ENCODE measurements around the gene XKR7.

XKR7 gene

GRCh38 chr20:31984981-31985471, 17.1 kb downstream of the XKR7 start:
- DNase-seq = no peak

DNA sequence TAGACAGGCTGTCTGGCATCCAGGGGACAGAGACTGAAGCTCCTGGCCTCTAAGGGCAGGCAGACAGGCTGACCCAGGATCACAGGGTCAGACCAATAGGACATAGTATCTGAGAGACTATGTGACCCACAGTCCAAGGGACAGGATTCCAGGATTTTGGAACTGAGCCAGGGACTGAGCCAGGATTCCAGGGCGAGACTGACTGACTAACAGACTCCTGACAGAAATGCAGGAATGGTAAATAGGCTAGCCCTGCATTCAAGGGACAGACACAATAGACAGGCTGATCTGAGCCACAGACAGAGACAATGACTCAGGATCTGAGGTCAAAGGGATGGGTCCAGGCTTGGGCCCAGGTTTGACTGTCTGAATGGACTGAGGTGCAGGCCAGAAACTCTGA, 19.8 kb downstream of the XKR7 start:
- DNase-seq = no peak

GRCh38 chr20:31988430-31989015, 20.6 kb downstream of the XKR7 start:
- DNase-seq = no peak

- no peak for DNase-seq
These were observed 21.2 kb downstream of the XKR7 start for GRCh38 chr20:31989030-31989645.

DNA sequence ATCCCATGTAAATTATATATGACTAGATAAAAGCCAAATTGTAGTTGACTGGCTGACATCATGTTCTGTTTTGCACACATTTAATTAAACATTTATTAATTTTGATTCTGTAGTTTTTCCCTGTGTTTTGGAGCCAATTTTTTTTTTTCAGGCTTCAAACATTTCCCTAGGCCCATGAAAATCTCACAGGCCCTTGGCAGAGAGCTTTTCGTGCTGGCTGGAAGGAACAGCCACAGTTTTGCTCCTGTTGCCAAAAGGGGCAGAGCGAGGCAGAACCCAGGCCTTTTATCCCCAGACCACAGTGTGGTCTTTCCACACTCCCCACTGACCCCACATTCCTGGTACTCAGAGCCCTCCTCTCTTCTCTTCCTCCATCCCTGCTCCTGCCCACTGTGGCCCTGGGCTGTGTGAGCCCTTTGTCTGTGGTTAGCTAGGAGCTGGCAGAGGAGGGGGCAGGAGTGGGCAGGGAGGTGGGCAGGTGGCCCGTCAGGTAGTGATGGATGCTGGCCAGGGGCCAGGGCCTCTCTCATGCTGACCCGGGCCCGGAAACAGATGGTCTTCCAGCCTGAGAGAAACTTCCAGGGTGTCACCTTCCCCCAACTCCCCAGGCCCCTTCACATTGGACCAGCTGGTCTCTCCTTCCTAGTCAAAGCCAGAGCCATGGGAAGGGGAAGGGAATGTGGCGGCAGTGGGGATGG, 22.8 kb downstream of the XKR7 start:
- no peak for DNase-seq

- no peak for DNase-seq
These were observed 23.4 kb downstream of the XKR7 start for GRCh38 chr20:31991339-31991705.

DNA sequence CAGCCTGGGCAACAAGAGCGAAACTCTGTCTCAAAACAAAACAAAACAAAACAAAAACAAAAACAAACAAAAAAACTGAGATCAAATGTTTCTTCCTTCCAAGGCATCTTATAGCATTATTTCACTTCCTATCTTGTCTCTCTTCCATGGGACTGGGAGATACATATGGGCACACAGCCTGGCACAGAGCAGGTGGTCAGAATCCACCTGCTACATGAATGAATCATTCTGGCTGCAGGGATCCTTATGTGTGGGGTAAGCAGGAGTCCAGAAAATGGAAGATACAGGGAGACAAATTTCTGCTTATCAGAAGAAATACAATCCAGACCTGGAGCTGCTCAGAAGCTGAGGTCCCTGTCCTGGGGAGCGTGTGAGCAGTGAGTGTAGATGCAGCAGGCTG, 24.1 kb downstream of the XKR7 start:
- DNase-seq = no peak

- no peak for DNase-seq
These were observed 29.0 kb downstream of the XKR7 start for GRCh38 chr20:31996996-31997395.

DNA sequence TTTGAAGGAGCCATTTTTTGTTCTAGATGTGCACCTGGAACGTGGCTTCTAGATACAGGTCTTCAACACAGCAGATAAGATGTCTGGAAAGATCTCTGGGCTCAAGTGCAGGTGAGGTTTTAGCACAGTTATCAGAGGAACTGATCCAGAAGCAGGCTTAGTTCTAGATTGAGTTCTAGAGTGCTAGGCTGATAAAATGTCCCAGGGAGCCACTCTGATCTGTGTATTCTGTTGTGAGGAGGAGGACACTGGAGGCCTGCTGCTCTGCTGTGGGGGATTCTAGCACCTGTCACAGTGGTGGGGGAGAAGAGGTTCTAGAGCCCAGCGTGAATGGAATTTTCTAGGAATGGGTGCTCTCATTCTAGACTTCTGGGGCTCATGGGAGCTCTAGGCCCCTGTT, 30.3 kb downstream of the XKR7 start:
- DNase-seq = no peak

DNA sequence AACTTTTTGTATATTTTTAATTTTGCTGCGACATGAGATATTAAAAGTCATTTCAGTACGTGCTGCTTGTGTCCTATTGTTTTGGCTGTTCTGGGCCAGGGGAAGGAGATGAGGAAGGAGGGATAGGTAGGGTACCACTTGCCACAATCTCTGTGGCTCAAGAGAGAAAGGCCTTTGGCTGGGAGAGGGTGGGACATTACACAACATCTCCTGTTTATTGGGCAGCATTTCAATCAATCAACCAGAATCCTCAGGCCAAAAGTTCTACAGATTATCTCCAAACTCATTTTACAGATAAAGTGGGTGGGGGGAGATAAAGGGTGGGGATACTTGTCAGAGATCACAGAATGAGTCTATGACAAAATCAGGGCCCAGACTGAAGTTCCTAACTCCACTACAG, 35.4 kb downstream of the XKR7 start:
- DNase-seq = no peak

DNA sequence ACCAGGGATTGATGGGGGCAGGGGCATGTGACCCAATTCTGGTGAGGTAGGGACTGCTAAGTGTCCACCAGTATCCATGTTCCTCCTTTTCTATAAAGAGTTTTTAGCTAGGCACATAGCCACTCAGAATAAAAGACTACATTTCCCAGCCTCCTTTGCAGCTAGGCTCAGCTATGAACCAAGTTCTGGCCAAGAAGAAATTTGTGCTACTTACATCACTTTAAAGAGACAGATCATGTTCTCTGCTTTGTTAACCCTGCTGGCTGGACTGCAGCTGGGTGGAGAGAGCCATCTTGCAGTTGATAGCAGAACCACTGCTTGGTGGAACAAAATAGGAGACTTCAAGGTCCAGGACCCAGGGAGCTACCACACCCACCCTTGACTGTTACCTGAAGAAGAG, 37.0 kb downstream of the XKR7 start:
- DNase-seq = no peak

GRCh38 chr20:32006053-32006452, 38.1 kb downstream of the XKR7 start:
- no peak for DNase-seq

- no peak for DNase-seq
These were observed 39.2 kb downstream of the XKR7 start for GRCh38 chr20:32006841-32007786.

- no peak for DNase-seq
These were observed 40.1 kb downstream of the XKR7 start for GRCh38 chr20:32007787-32008616.

DNA sequence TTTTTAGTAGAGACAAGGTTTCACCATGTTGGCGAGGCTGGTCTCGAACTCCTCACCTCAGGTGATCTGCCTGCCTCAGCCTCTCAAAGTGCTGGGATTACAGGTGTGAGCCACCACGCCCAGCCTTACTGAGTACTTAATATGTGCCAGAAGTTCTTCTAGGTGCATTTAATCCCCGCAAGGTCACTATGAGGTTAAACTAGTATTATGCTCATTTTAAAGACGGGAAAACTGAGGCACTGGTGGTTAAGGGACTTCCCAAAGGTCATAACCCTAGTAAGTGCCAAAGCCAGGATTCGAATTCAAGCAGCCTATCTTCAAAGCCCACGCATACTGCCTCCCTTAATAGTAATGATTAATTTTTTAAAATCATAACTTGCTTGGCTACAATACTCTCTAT, 41.6 kb downstream of the XKR7 start:
- DNase-seq = no peak

- DNase-seq = no peak
These were observed 42.1 kb downstream of the XKR7 start, which contains the start of gene CCM2L for GRCh38 chr20:32010101-32010500. Gene CCM2L, plus strand, starts transcription at chr20:32010438. Its CDS starts 17 bp downstream, at chr20:32010455.

DNA sequence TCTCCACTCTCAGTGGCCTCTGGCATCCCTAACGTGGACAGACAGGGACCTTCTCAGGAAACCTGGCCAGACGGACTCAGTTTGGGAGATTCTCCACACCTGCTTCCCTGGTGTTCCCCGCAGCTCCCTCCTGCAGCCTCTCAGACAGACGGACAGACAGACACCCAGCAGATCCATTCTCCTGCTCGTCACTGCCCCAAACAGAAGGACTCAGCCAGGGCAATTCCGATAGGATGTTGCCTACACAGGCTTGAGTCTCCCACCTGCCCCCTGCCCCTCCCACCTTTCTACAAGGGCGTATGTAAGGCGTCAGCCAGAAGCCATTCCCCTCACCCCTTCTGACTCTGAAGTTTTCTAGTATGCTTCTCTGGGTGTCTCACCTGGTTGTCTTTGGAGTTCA, 42.7 kb downstream of the XKR7 start:
- no peak for DNase-seq

DNA sequence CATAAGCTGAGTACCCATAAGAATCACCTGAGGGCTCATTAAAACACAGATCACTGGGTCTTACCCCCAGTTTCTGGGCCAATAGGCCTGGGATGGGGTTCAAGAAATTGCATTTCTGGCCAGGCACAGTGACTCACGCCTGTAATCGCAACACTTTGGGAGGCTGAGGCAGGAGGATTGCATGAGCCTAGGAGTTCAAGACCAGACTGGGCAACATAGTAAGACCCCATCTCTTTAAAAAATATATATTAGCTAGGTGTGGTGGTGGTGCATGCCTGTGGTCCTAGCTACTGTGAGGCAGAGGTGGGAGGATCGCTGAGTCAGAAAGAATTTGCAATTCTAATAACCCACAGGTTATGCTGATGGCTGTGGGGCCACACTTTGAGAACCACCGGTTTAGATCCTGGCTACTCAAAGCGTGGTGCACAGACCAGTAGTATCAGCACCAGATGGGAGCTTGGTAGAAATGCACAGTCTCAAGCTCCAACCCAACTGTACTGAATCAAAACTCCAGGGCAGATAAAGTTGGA, 44.3 kb downstream of the XKR7 start:
- no peak for DNase-seq

DNA sequence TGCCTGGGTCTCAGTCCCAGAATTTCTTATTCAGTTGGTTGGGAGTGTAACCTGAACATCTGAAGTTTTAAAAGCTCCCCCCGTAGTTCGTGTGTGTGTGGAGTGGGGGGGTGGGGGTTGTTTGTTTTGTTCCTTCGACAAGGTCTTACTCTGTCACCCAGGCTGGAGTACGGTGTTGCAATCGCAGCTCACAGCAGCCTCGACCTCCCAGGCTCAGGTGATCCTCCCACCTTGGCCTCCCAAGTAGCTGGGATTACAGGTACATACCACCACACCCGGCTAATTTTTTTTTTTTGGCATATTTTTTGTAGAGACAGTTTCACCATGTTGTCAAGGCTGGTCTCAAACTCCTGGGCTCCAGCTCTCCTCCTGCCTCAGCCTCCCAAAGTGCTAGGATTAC, 45.4 kb downstream of the XKR7 start:
- DNase-seq = no peak

DNA sequence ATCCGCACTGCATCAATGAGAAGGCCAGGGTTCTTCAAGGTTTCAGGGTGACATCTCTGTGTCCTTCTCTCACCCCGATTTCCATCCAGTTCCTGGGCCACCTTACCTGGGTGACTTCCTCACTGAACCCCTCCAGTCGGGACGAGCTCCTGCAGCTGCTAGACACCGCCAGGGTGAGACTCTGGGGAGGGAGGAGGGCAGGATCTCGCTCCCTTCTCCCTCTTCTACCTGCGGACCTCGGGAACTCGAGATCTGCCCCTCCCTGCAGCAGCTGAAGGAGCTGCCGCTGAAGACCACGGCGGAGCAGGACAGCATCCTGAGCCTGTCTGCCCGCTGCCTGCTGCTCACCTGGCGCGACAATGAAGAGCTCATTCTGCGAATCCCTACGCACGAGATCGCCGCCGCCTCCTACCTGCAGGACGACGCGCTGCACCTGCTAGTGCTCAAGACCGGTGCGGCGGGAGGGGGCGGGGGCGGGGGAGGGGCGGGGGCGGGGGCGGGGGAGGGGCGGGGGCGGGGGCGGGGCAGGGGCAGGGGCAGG, 49.8 kb downstream of the XKR7 start:
- DNase-seq = peak; percentile 57

DNA sequence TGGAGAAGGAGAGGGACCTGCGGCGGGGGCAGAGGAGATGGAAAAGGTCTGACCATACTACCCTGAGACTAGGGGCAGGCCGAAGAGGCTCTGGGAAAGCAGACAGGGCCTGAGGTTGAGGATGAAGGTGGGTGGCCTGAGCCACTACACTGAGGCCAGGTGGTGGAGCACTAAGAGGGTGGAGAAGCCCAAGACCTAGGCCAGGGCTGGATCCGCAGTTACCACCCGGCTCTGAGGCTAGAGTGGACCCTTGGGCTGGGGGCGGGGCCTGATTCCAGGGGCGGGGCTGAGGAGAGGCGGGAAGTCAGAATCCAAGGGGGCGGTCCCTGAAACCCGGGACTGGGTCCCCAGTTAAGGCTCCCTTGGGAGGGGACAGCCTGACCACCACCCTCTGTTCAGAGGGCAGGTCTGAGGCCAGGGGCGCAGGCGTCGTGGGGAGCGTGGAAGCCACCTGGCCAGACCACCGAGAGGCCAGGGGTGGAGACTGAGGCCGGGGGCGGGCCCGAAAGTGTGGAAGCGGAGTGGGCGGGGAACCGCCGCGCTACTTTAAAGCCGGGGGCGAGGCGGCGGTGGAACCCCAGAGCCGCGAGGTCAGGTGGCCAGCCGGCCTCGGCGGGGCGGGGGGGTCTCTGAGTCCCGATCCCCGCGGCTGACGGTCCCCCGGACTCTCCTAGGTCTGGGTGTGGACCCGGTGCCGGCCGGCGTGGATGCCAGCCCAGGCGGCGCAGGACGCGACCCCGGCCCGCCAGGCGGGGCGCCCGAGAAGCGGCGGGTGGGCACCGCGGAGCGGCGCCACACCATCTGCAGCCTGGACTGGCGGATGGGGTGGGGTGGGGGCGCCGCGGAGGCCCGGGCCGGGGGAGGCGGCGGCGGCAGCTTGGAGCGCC, 50.6 kb downstream of the XKR7 start:
- peak; percentile 74 for DNase-seq
